HS-5 (cell line): ENCODE measurements around the gene PPP2R2B.
"Not testable (repeated sequence)": the region's sequence is repeated elsewhere in the genome, so short reads cannot be mapped to it uniquely, and the experiment has no call there.

ENCODE experiments used
- DNase-seq: peaks from one replicate; pipeline ENCODE4 v3.0.0-alpha.2; 2012; ENCODE audit warnings: low read depth

The PPP2R2B gene

DNA sequence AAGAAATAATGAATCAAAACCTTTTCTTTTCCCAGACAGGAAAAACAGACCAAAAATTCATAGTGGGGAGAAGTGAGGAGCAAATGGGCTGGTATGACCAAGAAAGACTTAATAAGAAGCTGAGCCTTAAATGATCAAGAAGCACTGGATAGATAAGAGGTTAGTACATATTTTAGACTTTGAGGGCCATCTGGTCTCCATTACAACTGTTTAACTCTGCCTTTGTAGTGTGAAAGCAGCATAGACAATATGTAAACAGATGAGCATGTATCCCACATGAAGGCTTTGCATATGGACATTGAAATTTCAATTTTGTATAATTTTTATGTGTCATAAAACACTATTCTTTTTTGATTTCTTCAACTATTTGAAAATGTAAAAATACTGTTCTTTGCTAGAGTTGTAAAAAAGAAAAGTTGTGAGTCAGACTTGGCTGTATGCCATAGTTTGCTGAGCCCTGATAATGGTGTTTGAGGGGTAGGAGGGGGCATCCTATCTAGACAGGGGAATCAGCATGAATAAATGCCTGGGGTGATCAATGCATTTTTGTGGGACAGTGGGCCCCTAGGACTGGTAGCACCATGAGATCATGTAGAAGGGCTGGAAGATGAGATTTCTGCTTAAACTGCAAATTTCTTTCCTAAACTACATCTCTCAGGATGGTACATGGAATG is 270.8 kb downstream of the PPP2R2B start:
- no peak for DNase-seq

DNA sequence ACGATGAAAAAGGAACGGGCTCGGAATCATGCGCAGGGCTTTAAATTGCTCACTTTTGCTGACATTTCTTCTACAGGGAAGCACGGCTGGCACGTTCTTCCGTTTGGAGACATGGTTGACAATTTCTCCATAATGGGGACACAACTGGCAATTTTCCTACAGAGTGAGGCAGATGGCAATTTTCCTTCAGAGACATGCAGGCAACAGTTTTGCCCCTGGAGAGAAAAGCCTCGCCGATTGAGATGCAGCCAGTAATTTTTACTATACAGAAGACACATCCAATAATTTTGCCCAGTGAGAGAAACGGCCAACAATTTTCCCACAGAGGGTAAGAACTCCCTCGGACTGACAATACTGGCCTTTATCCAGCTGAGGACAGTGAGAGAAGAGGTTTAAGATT is 271.7 kb downstream of the PPP2R2B start:
- DNase-seq, result no peak

DNA sequence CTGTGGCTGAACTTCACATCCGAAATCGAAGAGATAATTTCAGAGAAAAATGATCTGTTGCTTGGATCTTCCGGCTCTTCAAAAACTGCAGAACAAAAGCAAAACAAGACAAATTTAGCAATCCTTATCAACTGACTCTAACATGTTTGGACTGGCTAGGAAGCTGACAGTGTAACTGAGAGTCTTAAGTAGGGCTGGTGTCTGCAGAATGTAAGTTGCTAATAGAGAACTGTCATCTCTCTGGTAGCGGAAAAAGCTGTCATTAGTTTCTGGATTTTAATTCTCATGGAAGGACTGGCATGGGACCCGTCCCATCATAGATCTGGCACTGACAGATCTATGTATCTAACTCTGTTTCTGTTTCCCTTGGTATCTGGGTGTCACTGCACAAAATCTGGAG is 278.2 kb downstream of the PPP2R2B start:
- DNase-seq, result no peak

DNA sequence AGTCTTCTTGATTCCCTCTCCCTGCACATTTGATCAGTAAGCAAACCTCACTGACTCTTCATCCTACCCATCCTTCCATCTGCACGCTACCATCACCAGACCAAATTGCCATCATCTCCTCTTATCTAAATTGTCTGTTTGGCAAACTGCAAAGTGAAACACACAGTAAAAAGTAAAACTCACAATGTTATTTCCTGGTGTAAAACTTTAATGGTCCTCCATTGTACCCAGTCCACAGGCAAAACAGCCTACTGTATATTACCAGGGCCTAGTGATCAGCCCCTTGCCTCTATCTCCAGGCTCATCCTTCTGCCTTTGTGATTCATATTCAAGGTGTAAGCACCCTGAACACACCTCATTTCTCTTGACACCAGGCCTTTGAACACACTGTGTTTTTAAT is 279.3 kb downstream of the PPP2R2B start:
- DNase-seq, result no peak

DNA sequence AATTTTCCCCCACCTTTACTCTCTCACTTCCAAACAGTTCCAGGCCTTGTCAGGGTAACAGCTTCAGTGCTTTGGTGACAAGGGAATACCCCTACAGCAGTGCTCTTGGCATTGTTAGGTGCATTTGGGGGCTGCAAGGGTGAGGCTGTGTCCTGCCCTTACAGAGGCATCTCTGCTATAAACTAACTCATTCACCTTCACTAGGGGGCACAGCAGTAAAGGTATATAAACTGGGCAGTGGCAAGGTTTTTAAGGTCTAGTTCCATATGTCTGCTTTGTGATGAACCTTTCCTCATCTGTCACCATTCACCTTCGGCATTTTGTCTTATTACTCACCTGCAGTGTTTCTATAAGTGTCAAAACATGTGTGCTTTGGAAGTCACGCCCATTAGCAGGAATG is 283.5 kb downstream of the PPP2R2B start:
- no peak for DNase-seq

DNA sequence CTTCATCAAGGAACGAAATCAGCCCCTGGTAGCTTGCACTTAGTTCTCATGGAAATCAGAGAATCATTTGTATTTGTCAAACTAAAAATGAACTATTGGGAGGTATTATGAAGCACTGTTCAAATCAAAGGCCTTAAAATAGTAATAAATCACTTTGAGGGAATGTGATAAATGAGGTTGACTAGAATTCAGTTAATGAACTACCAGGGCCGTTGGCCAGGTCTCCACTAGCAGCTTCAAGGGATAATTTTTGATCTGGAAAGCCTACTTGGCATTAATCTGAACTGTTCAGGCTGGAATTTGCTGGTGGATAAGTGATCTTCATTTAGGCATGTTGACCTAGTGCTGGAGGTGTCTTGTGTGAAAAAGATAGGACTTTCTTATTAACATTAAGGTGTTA is 286.2 kb downstream of the PPP2R2B start:
- DNase-seq, result no peak

DNA sequence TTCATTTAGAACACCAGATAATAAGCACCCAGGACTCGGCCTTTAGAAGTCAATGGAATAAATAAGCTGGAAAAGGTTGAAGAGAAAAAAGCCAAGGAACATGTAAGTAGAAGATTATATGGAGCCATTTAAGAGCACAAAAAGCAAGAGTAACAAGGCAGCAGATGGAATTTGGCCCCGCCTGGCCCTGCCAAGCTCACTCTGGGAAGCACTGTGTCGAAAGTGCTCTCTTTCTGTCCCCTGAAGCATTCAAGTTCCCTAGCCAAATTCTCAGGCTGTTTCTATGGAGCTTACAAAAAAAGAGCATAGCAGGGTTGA is 289.6 kb downstream of the PPP2R2B start:
- DNase-seq, result no peak

DNA sequence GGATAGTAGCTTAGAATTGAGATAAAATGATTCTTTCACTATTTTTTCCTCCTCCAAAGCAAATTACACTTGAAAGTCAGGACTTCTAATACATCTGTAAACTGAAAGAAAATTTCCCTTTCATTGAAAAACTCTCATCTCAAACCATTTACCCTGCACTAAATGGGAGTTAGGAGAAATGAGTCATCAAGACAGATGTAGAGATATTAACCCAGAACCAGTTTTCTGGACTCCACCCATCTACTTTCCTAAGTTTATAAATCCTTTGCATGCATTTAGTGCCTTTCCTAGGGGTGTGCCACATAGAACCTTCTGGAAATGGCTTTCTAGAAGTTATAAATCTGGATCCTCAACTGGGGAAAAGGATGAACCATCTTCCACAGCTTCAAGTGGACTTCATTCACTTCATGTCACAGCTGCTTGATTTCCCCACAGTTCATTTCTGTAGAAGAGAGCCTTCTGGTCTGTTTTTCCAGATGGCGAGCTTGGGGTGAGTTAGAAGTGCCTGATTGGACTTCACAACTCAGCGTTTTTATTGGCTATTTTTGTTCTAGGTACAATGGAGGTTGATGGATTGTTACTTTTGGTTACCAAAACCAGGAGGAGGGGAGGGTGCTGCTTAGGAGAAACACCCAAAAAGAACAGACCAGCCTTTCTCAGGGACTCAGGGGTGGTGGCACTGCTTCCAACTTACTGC is 290.1 kb downstream of the PPP2R2B start:
- DNase-seq, result no peak

DNA sequence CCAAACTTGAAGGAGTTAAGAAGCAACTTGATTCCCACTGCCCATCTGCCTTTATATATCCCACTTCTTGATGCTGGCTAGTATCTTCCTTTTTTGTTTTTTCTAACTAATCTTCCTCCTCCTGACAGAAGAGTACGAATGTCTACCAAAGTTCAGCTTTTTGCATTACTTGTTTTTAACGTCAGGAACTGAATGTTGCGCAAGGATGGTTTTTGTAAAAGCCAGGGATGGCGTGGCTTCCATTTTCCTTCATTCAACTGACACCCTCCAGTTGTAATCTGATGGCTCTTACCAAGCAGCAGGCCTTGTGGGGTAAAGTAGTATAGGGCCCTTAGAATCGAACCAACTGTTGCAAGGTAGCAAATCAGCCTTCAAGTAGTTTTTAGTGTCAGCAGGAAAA is 291.8 kb downstream of the PPP2R2B start:
- no peak for DNase-seq

DNA sequence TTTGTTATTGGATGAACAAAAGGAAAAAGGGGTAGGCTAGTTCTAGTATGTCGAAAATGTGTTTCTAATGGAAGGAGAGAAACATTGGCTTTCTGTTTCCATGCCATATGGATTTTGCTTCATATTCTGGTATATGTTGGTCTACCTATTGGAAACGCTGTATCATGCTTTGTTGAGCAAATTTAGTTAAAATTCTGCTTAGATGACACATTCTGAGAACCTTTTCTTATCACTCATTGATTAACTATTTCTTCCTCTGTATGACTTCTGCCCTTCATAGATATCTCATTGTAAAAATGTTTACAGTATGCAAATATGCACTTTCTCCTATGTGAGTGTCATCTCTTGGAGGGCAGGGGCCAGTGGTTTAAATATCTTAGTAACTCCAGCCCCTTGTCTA is 293.8 kb downstream of the PPP2R2B start:
- no peak for DNase-seq

DNA sequence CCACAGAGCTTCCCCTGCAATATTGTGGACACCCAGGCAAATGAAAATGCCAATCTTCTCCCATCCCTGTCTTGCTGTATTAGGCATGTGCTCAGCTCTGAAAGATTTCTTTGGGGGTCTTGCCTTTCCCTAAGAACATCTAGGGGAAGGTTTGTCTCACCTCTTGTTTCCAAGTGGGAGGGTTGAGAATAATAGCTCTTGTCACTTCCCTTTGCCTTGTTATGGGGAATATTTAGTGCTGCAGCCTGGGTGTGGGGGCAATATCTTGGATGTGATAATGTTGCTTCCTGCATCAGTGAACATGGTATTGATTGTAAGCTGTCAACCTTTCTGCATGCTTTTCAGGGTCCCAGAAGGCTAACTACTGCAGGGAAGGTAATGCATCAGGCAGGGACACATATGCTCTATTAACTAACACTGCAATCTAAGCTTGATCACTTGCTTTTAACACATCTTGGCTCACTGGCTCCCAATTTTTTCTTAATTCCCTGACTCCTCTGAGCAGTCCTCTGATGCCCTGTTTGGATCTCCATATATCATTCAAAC is 296.4 kb downstream of the PPP2R2B start:
- DNase-seq, result no peak

DNA sequence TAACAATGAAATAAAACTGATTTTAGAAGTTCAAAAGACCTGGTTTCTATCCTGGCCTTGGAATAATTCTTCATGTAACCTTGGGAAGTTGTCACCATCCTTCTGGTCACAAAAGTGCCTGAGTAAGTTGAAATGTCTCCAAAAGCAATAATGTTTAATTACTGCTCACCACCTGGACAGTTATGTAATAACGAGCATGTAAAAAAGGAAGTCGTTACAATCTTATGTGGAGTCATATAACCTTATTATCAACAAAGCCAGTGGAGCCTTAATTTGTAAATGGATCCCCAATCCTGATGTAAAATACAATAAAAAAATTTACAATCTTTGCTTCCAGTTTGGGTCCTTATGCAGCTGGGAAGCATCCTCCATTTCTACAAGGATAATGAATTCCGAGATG is 298.3 kb downstream of the PPP2R2B start:
- DNase-seq, result no peak

DNA sequence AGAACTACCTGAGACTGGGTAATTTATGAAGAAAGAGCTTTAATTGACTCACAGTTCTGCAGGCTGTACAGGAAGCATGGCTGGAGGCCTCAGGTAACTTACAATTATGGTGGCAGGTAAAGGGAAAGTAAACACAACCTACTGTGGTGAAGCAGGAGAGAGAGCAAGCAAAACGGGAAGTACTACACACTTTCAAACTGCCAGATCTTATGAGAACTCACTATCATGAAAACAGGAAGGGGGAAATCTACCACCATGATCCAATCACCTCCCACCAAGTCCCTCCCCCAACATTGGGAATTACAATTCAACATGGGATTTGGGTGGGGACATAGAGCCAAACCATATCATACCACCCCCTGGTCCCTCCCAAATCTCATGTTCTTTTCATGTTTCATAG is 303.8 kb downstream of the PPP2R2B start:
- DNase-seq, result no peak

DNA sequence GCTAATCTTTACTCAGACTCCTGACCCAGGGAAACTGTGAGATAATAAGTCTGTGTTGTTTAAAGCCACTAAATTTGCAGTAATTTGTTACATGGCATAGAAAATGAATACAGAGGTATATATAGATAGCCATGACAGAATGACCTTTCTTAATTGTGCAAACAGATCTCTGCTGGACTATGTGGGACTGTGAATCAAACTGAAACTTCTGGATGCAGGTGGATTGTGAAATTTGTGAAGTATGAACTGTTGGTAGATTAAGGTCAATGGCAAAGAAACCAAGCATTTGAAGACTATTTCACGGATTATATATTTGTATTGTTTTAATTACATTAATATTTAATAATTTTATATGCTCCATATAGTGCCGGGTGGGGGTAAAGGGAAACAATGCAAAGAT is 310.4 kb downstream of the PPP2R2B start:
- DNase-seq, result no peak

DNA sequence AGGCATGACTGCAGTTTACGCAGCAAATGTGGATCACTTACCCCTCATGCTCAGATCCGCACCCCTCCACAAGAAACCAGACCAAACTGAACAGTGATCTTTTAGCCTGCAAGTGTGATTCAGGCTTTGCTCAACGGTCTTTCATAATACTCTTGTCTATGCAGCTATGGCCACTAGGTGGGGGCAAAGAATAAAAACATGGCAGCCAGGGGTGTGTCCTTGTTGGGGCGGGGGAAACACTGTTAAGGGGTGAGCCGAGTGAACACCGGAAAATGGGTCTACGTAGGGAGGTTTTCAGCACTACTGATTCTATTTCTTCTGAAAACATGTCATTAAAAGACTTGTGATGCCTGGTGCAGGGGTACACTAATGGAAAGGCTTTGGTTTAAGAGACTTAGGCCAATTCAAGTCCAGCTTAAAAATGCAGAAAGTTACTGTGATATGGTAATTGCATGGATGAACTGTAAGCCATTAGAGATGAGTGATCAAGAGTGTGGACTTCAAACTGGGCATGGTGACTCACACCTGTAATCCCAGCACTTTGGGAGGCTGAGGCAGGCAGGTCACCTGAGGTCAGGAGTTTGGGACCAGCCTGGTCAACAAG is 312.7 kb downstream of the PPP2R2B start:
- peak; percentile 40 for DNase-seq

DNA sequence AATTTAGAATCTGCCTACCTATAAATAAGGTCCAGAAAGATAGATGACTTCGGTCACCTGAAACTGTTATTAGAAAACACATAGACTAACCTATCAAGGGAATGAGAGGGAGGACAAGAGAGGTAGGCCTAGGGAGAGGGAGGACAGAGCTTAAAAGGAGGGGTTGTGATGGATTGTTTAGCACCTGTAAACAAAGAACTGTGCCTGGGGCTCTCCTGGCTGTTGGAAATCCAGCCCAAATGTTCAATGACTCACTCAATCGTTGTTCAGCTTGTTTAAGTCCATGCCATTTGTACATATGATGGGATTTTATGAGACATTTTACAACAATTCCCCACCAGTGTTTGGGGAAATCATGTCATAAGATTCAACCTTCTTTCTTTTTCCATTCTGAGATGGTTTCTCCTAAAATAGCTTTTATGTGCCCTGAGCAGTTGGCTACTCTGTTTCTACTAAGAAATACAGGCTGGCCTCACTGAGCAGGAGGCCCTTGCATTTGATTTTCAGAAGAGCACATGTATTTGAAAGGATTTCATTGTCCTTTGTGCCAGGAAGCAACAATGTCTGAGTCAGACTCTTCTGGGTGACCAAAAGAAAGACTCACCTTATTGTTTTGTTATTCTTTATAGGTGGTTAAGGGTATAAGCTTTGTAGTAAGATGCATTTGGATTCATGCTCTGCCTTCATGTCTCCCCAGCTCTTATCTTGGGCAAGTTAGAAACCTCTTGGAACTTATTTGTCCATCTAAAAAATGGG is 314.4 kb downstream of the PPP2R2B start:
- DNase-seq, result no peak

DNA sequence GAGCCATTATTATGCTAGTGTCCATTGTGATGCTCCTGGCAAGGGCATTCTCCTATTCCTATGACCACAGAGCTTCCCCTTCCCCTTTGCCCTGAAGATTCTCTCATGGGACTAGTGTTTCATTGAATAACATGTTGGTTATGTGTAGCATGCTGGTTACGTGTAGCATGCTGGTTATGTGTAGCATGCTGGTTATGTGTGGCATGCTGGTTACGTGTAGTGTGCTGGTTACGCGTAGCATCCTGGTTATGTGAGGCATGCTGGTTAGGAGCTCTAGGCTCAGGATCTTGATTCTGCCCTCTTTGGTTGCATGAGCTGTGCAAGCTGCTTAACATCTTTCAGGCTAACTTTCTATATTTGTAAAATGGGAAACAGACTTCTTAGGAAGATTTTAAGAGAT is 316.1 kb downstream of the PPP2R2B start:
- DNase-seq, result no peak

DNA sequence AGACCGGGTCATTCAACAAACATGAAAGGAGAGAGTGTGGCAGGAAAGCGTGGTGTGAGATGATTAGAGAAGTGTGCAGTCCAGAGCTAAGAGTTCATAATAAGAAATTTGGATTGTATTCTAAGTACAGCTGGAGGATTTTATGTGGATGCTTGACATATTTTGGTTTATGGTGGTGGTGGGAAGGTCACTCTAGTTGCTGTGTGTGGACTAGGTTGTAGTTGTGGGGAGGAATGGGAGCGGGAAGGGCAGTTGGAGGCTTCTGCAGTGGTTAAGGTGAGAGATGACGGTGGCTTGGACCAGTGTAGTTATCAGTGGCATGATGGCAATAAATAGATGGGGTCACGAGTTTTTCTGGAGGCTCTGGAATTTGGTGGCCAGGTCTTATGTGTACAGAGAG is 316.8 kb downstream of the PPP2R2B start:
- DNase-seq, result no peak

DNA sequence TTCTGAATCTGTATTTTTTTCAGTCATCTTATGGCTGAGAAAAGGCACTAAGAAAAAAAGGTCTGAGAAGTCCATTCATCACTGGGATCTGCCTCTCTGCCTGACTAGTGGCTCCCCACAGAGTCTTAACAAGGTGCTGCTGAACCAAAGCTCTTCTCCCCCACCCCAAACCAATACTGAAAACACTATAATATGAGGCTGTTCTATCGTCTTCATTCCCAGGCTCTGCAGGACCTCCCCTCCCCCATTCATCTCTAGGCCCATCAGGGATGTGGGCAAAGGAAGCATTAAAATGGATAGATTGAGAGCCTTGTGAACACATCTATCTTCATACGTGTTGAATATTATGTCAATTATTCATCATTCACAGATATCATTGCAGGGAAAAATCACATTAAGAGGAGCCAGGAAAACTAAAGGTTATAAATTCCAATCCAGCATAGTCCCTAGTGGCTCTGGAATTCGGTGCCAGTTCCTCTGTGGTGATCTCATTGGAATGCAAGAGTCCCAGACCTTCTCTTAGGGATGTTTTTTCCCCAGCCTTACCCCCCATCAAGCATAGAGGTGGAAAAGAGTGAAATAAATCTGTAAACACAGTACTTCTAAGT is 318.2 kb downstream of the PPP2R2B start:
- peak; percentile 58 for DNase-seq

DNA sequence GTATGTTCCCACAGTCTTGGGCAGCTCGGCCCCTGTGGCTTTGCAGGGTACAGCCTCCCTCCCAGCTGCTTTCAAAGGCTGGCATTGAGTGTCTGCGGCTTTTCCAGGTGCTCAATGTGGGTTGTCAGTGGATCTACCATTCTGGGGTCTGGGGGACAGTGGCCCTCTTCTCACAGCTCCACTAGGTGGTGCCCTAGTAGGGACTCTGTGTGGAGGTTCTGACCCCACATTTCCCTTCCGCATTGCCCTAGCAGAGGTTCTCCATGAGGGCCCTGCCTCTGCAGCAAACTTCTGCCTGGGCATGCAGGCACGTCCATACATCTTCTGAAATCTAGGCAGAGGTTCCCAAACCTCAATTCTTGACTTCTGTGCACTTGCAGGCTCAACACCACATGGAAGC is 321.7 kb downstream of the PPP2R2B start:
- DNase-seq, result not testable (repeated sequence)

DNA sequence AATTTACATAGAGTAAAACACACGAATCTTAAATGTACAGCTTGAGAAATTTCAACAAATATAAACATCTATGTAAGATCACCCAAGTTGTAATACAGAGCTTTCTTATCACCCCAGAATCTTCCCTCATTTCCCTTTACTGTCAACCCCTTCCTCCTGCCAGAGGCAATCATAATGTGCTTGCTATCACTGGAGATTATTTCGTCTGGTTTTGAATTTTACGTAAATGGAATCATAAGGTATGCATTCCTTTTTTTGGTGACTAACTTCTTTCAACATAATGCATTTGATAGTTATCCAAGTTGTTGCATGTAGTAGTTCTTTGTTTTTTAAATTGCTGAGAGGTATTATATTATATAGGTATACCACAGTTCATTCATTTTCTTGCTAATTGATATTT is 325.1 kb downstream of the PPP2R2B start:
- no peak for DNase-seq

DNA sequence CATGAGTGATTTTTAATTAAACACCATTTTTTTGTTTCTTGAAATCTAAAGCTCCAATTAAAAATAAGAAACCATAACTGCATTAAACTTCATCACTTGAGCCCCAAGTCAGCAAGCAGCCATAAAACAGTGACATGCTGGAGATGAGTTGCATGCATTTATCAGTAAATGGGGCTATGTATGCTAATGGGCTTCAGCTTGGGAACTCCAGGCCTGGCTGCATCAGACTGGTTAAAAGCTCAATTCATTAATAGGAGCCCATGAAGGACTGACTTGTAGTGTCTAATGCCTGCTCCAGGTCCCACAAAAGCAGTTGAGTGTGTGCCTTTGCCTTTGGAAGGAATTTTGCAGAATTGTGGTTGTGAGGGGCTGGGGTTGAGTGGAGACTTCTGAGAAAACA is 328.9 kb downstream of the PPP2R2B start:
- DNase-seq, result no peak
